ENCODE measurements around the gene PSMA2. TPM values are rescaled to one million over a fixed set of nuclear protein-coding genes. Genes with fewer than 3 reads are reported as not detected.

Gene PSMA2
- total RNA-seq, 3 donors from 2014 or later, result 39.1 to 73.1 (median 61.0) TPM

- H3K4me3 ChIP-seq, result no peak overlapping the region
- no peaks in the 10 kb centered on the region for H3K36me3 ChIP-seq (ENCODE audit: low read depth)
- DNase-seq, result no peak
- no peak for TF ChIP-seq CTCF (IDR thresholded peaks at IDR 0.05)
- intact Hi-C loops (cut with DNase I, micrococcal nuclease), result no loop called here
- H3K9me3 ChIP-seq, result no peaks in the 10 kb centered on the region
- H3K4me1 ChIP-seq (ENCODE audit: low read depth), result no peaks in the 10 kb centered on the region
- no peak for ATAC-seq
These were observed 44.4 kb upstream of the PSMA2 start for GRCh38 chr7:42976371-42976770.

DNA sequence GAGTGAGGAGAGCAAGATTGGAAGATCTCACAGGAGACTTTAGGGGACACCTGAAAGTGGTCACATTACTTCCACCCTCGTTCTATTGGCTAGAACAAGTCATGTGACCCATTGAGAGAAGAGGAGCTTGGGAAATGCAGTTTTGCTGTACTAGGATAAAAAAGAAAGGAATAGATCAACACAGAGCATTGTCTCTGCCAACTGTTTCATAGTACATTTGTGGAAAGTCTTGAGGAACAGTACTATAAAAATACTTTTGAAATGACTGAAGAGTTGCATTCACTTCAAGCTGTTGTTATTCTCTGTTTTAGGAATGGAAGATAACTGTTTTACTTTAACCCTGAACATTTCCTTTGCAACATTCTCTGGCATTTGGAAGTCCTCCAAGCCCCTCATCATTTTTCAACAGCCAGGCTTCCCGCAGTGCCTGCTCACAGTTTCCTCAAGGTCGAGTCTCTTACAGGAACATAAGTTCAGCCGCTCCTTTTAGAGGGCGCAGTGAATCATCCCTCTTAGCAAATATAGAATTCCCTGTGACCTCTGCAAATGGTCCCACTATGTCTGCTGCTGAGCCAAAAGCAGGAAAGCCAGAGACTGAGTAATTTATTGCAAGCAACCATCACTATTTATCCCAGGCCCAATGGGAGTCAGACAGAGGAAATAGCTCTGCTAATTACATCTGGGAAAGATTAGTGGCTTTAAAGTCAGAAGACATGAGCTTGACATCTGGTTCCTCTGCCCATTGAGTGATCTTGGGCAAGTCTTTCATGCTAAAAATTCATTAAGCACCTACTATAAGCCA lies 40.9 kb upstream of the PSMA2 start:
- intact Hi-C loops (cut with DNase I, micrococcal nuclease), result no loop called here
- Histone ChIP-seq H3K4me1 (ENCODE audit: low read depth) (no peaks in the 10 kb centered on the region), H3K9me3 (no peaks in the 10 kb centered on the region), H3K4me3 (no peak overlapping the region), H3K36me3 (ENCODE audit: low read depth) (no peaks in the 10 kb centered on the region)
- TF ChIP-seq CTCF (IDR thresholded peaks at IDR 0.05), result no peak
- ATAC-seq (peak; percentile 65), DNase-seq (peak in 1 of 3 donors; percentile 23)

DNA sequence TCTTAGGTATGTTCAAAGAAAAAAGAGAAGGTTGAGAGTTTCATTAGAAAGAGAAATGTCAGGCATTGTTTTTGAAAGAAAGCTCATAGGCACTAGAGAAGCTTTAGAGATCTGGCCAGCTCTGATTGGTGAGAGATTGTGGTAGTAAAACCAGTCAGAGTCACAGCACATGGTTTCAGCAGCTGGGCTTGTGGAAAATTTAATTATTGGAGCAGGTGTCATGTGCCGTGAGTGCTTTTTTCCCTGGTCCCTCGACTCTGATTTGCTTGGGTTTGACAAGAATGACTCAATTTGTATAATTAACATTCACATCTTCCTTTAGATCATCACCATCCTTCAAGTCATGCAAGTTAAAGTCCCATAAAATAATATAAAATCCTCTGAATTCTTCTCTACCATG lies 35.4 kb upstream of the PSMA2 start:
- Histone ChIP-seq H3K4me3 (no peak overlapping the region), H3K9me3 (no peaks in the 10 kb centered on the region), H3K4me1 (ENCODE audit: low read depth) (no peaks in the 10 kb centered on the region), H3K36me3 (ENCODE audit: low read depth) (no peaks in the 10 kb centered on the region)
- intact Hi-C loops (cut with DNase I, micrococcal nuclease), result no loop called here
- no peak for TF ChIP-seq CTCF (IDR thresholded peaks at IDR 0.05)
- DNase-seq (no peak), ATAC-seq (no peak)

DNA sequence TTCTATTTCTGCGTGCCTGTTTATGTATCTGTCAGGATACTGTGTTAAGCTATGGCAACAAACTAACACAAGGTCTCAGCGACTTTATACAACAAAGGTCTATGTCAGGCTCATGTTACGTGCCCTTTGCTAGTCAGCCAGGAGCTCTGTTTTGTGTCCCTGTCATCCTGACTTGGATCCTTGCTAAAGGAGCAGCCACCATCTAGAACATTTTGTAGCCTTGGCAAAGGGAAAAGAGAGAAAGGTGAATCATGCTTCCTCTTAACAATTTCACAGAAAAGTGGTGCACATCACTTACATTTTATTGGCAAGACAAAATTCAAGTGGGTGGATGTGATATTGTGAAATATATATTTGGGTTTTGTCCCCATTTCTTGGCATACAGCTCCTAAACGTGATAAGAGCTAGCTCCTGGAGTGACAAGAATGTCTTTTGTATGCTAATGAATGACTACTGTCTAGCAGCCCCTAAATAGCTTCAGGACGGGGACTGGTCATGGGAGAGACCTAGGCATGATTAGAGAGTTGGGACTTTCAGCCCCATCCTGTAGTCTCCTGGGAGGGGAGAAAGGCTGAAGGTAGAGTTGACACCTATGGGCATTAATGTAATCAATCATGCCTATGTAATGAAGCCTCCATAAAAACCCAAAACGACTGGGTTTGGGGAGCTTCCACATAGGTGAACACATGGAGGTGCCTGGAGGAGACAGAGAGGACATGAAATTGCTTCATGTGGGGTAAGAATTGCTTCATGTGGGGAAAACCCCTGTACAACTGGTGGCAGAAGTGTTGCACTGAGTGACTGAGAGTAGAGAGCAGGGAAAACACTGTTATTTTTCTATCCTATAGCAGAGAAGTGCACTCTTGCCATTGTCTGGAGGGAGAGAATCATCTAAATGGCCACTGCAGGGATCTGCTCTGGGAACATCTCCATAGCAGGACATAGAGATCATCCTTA lies 33.2 kb upstream of the PSMA2 start:
- no peak for TF ChIP-seq CTCF (IDR thresholded peaks at IDR 0.05)
- DNase-seq, result no peak
- H3K4me3 ChIP-seq, result no peak overlapping the region

GRCh38 chr7:42964293-42964692 lies 32.3 kb upstream of the PSMA2 start:
- H3K36me3 ChIP-seq (ENCODE audit: low read depth), result no peaks in the 10 kb centered on the region
- ATAC-seq (no peak), DNase-seq (no peak)
- H3K9me3 ChIP-seq, result no peaks in the 10 kb centered on the region
- no peaks in the 10 kb centered on the region for H3K4me1 ChIP-seq (ENCODE audit: low read depth)
- intact Hi-C loops (cut with DNase I, micrococcal nuclease), result no loop called here
- no peak overlapping the region for H3K4me3 ChIP-seq
- TF ChIP-seq CTCF (IDR thresholded peaks at IDR 0.05), result no peak

More for the DNA sequence above, 33.2 kb upstream of the PSMA2 start:
- ATAC-seq, result no peak
- no peaks in the 10 kb centered on the region for H3K9me3 ChIP-seq
- no peaks in the 10 kb centered on the region for H3K4me1 ChIP-seq (ENCODE audit: low read depth)
- H3K36me3 ChIP-seq (ENCODE audit: low read depth), result no peaks in the 10 kb centered on the region
- intact Hi-C loops (cut with DNase I, micrococcal nuclease), result no loop called here
